ACHN (cell line): ENCODE results near the gene PLEKHH2.
"Not testable (repeated sequence)": the region's sequence is repeated elsewhere in the genome, so short reads cannot be mapped to it uniquely, and the experiment has no call there.

Experiments
- DNase-seq: peaks from one replicate; pipeline ENCODE4 v3.0.0-alpha.2; 2015
- in situ Hi-C: cut with HindIII; loops from 2 replicates; pipeline ENCODE4 v1.10.0; 2017; ENCODE audit warnings: low sequenced_read_pairs, low pct_ligation_motif_present, low pct_unique_long_range_greater_than_20kb

Gene PLEKHH2

DNA sequence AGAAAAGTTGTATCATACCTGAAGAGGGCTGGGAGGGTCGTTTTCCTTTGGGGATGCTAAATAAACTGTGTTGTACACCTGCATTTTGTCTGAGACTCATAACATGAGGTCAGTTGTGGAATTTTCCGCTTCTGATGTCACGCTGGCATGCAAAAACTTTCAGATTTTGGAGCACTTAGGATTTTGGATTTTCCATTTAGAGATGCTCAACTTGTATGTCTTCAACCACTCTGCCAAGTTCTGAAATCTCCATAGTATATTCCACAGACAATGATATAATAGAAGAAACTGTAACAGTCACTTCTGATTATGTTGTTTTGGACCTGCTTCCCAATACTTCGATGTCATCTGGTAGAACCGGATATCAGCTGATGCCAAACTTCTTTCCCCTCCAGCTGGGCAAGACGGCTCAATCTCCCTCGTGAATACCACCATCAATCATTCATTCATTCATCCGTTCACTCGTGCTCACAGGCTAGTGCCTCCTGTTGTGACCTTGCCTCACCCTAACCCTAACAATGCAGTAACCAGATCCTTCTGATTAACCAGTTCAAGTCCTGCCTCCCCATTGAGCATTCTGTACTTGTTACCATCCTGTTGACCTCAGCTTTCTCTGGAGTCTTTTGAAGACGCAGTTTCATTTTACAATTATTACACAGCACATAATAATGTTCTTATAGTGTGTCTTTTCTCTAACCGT is 5.3 kb upstream of the PLEKHH2 start:
- in situ Hi-C loops = no loop called here
- DNase-seq = no peak

DNA sequence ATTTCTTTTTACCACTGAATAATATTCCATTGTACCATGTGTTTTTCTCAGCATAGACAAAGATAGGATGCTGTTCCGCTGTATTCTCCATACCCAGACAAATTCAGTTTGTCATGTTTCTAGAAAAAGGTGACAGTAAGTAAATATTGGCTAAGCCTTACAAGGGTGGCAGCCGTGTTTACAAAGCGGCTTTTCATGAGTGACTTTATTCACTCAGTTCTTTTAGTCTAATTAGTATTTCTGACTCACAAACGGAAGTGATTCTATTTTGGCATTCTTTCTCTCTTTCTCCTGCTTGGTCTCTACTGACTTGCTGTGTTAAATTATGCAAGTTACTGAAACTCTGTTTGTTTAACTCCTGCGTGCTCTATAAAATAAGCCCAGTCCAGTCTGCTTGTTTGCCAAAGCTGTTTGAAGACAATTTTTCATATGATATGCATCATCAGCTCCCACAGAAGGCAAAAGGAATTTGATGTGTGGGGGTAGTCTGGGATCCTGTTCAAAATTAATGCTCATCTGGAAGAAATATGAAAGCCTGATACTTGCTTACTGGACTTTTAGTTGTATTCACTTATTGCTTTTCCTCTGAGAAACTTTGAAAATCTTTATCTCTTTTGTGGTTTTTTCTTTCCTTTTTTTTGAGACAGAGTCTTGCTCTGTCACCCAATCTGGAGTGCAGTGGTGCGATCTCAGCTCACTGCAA is 2.3 kb upstream of the PLEKHH2 start:
- in situ Hi-C loops = no loop called here
- no peak for DNase-seq

DNA sequence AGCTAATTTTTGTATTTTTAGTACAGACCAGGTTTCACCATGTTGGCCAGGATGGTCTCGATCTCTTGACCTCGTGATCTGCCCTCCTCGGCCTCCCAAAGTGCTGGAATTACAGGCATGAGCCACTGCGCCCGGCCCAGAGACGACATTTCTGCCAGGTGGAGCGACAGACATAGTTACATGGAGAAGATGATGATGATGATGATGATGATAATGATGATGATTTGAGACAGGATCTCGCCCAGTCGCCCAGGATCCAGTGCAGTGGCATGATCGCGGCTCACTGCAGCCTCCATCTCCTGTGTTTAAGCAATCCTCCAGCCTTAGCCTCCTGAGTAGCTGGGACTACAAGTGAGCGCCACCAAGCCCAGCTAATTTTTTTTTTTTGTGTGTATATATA is 907 bp upstream of the PLEKHH2 start:
- in situ Hi-C loops, DNase-seq: not testable (repeated sequence)

DNA sequence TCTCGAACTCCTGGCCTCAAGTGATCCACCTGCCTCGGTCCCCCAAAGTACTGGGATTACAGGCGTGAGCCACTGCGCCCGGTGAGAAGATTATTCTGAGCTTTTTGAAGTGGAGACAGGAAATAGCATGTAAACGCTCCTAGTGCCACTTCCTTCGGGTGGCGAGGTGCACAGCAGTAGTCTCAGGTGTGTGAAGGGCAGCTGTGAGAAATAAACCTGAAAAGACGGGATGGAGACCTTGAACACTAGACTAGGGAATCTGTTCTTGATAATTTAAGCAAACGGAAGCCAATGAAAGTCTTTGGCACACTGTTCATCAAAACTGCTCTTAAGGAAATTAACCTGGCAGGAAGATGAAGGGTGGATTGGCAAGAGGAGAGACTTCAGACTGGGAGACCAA is 439 bp upstream of the PLEKHH2 start:
- in situ Hi-C loops = no loop called here
- DNase-seq = no peak

DNA sequence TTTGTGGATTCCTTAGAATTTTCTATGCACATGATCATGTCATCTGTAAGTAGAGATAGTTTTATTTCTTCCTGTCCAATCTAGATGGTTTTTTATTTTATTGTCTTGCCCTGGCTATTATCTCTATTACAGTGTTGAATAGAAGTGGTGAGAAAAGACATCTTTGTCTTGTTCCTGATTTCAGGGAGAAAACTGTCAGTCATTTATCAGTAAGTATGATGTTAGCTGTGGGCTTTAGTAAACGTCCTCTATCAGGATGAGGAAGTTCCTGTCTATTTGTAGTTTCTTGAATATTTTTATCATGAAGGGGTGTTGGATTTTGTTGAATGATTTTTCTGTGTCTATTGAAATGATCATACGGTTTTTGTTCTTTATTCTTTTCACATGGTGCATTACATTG is 5.3 kb downstream of the PLEKHH2 start:
- in situ Hi-C loops = no loop called here
- DNase-seq = no peak

DNA sequence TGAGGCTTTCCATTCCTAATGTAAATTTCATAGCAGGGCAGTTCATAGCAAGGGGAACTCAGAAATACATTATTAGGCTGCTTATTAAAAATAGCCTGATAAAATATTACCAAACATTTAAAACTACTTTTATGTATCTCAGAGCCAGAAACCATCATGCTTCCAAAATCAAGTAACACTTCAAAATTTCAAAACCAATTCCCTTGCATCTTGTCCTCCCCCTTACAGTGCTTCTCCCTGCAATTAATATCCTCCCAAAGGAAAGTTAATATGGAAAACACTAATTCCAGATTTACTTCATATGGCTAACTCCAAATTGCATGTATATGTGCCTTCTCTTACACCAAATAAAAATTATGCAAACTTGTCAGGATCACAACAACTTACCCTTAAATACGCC is 6.6 kb downstream of the PLEKHH2 start:
- no peak for DNase-seq
- in situ Hi-C loops = no loop called here

DNA sequence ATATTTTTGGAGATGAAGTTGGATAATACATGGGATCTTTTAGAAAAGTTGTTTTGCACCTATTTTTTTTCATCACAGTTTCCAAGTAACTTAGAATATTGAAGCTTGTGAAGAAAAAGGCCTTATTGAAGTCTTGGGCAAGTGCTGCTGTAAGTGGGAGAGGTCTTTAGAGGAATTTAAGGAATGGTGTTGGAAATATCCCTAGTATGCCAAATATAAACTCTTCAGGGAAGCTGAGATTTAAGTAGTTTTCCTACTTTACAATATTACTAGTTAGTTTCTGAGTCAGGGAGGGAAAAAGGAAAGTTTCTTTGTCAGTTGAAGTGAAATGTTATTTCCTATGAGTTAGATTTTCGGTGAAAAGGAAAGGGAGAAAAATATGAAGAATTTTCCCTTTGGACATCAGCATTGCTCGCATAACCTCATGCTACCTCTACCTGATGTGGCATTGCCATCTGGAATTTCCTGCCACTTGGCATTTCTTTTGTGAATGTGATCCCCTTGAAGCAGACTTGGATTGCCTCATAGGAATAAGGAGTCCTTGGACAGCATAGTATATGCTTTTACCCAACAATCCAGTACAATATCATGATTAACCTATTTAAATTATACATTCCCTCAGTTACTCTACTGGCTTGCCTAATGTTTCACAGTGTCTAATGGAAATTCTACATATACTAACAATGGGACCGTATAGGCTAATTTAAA is 12.1 kb downstream of the PLEKHH2 start:
- in situ Hi-C loops = no loop called here
- no peak for DNase-seq

DNA sequence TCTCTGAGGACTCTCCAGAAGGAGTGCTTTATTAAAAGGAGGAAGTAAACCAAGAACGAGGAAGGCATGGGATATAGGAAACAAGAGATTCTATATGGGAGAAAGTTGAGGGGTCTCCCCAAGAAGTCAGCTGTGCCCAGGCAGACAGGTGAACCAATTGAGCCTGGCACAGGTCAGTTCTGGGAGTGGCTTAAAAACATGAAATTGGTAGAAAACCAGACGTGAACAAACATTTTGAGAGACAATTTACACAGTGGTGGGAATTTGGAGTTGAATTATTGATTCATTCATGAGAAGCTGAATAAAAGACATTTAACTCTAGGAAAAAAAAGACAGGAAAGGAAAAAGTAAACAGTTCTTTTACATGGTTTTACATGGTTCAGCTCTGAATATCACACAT is 16.4 kb downstream of the PLEKHH2 start:
- in situ Hi-C loops = no loop called here
- DNase-seq = no peak

DNA sequence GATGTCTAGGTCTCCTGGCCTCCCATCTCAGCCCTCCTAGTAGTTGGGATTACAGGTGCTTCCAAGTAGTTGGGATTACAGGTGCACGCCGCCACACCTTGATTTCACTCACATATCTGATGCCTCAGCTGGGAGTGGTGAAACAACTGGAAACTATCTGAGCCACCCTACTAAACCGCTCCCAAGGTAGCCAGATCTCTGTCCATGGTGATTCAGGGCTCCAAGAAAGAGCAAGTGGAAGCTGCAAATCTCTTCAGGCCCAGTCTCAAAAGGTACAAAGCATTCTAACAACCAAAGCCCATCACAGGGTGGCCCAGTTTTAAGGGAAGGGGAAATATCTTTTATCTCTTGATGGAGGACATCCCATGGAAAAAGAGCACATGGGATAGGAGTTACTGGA is 20.2 kb downstream of the PLEKHH2 start:
- DNase-seq = no peak
- in situ Hi-C loops = no loop called here

DNA sequence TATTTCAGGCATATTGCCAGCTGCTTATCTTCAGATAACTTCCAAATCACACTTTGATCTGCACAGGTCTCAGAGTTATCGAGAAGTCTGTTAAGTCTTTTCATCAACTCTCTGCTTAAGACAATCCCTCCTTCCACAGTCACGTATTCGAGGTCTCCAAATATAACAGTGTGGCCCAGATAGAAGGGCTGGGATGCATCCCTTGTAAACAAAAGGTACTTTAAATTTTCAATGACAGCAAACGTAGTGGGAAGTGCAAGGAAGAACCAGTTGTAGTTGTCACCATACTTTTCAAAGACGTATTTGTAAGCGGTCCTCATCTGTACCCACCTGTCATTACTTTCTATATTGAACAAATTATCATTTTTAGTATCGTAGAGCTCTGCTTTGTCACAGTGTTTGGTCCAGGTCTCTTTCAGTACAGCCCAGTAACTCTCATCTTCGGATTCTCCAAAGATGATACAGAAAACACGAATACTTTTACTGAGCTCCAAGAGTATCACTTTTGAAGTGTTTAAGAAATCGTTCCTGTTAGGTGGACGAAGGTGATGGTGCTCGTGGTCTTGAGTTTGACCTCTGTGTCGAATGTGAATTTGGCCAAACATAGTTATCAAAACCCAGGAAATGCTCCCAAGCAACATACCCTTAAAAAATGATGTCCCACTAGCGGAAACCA is 38.7 kb downstream of the PLEKHH2 start:
- DNase-seq = peak; percentile 25
- in situ Hi-C loops = no loop called here

DNA sequence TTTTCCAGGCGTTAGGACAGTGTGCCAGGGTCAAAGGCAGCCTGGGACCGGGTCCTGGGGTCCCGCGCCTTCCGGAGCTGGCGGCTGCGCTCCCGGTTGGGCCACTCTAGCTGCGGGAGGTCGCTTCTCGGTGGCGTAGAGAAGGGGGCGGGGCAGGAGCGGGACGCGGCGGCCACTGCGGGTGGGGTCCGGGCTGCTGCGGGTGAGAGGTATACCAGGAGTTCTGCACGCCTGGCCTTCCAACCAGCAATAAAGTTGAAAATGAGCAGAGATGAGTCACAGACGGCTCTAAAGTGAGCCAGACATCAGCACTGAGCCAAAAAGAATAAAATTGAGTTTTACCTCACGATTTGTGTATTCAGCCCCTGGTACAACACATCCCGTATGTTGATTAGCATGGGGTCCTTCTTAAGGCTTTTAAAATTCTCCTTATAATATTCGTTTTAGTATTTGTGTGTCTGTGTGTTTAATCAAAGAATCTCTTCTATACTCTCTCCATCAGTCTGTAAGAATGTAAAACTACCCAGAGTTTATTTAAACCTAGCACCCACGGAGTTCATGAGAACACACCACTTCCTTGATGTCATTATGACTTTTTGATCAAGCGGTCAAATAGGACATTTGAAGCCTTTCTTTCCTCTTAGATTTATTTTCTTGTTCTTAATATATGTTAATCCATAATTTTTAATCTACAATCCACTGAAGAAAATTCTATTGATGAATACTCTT is 39.4 kb downstream of the PLEKHH2 start, which contains the start of gene C1GALT1C1L:
C1GALT1C1L (minus strand) TSS at position 108 of the 729 bp plus-strand sequence; CDS start at position 1, 107 bp downstream.
- in situ Hi-C loops = no loop called here
- DNase-seq = peak; percentile 77

DNA sequence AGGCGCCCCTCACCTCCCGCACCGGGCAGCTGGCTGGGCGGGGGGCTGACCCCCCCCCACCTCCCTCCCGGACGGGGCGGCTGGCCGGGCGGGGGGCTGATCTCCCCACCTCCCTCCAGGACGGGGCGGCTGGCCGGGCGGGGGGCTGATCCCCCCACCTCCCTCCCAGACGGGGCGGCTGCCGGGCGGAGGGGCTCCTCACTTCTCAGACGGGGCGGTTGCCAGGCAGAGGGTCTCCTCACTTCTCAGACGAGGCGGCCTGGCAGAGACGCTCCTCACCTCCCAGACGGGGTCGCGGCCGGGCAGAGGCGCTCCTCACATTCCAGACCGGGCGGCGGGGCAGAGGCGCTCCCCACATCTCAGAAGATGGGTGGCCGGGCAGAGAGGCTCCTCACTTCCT is 40.7 kb downstream of the PLEKHH2 start:
- in situ Hi-C loops, DNase-seq: not testable (repeated sequence)

DNA sequence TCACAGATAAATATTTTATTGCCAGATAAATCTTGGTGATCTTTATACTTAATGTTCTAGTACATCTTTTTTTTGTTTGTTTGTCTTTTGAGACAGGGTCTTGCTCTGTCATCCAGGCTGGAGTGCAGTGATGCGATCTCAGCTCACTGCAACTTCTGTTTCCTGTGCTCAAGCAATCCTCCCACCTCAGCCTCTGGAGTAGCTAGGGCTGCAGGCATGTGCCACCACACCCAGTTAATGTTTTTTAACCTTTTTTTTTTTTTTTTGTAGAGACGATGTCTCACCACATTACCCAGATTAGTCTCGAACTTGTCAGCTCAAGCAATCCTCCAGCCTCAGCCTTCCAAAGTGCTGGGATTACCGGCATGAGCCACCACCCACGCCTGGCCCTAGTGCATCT is 48.3 kb downstream of the PLEKHH2 start:
- in situ Hi-C loops = no loop called here

DNA sequence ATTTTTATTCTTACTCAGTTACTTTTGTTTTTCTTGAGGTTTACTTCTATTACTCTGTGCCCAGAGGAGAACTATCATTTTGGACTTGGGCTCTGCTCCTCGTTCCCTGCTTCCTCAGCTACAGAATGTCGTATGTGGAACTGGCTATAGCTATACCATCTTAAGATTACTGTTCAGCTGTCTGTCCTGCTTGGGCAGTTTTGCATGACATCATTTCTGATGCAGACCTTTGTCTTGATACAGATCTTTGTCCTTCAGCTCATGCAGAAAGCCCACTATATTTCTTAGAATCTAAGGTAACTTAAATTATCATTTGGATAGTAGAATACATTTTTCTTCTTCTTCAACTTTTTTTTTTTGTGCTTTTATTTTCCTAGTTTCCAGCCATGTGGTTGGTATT is 52.9 kb downstream of the PLEKHH2 start:
- in situ Hi-C loops = no loop called here
- DNase-seq = no peak

More for the DNA sequence above, 48.3 kb downstream of the PLEKHH2 start:
- DNase-seq = no peak

DNA sequence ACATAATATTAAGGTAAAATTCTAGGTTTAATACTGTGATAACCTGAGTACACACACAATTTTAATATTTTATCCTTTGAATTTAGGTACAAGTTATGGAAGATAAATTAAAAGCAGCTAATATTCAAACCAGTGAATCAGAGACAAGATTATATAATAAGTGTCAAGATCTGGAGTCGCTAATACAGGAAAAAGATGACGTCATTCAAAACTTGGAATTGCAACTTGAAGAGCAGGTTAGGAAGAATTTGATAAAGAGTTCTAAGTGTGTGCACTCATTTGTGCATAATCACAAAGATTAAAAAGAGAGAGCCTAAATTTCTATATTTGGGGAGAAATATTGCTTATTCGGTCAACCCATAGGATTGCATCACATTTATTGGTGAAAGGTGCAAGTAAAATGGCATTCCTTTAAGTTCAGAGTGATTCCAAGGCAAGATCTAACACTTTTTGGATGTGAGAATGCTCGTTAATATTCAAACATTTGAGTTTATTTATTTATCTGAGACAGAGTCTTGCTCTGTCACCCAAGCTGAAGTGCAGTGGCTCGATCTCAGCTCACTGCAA is 55.5 kb downstream of the PLEKHH2 start:
- no peak for DNase-seq
- in situ Hi-C loops = no loop called here

DNA sequence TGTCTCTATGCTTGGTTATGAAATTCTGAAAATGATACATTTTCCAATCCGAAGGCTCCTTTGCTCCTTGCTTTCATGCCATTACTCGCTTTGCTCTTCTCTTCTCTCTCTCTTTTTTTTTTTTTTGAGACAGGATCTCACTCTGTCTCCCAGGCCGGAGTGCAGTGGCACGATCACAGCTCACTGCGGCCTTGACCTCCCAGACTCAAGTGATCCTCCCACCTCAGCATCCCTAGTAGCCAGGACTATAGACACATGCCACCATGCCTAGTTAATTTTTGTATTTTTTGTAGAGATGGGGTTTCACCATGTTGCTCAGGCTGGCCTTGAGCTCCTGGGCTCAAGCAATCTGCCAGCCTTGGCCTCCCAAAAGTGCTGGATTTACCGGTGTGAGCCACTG is 61.1 kb downstream of the PLEKHH2 start:
- in situ Hi-C loops, DNase-seq: not testable (repeated sequence)

DNA sequence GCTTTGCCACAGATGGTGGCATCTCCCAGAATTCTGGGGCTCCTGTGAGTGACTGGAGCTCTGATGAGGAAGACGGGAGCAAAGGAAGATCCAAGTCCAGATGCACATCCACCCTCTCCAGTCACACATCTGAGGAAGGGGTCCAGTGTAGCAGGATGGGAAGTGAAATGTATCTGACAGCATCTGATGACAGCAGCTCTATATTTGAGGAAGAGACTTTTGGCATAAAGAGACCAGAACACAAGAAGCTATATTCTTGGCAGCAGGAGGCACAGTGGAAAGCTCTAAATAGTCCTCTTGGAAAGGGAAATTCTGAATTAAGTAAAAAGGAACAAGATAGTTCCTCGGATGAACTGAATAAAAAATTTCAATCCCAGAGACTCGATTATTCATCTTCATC is 62.7 kb downstream of the PLEKHH2 start:
- in situ Hi-C loops = no loop called here
- DNase-seq = no peak

DNA sequence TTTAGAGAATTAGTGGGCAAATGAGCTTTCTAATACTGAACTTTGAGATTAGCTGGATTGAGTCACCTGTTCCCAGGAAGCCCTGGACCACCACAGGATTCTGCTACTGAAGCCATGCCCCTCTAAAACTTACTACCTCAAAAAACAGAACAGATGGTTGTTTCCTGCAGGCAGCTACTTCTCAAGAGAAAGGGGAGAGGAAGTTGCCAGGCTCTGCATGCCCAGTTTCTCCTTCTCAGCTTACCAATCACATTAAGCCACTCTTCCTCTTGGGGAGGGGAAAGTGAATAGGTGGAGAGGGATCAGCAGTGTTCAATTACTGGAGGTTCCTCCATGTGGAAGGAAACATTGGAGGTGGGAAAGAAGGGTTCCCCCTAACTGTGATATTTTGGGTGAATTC is 64.1 kb downstream of the PLEKHH2 start:
- no peak for DNase-seq
- in situ Hi-C loops = no loop called here
